ENCODE results near the gene DYNLT3. TPM values are rescaled to one million over a fixed set of nuclear protein-coding genes. Genes with fewer than 3 reads are reported as not detected.

DYNLT3 gene
- polyA plus RNA-seq, 1 experiment, result 28.6 TPM

DNA sequence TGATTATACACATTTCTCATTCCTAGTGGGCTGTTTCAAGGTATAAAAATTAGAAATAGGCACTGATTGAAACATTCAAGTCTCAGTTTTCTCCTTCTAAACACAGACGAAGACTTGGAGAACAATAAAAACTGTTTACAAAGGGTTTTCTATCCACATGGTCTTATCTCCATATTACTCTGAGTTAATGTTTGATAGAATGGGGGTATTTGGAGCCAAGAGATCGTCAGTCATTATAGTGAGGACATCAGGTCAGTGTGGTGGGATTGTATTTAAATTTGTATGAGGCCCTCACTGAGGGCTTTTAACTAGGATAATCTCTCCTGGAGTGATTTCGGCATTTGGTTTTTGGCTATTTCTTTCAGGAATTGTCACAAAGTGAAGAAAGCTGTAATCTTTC lies 16.4 kb upstream of the DYNLT3 start:
- no peaks in the 10 kb centered on the region for H3K27me3 ChIP-seq (ENCODE audit: control insufficient read depth, insufficient read depth, low read length)
- no peaks in the 10 kb centered on the region for H3K9me3 ChIP-seq (ENCODE audit: control insufficient read depth, insufficient read depth, low read length)
- no peak for DNase-seq (ENCODE audit: low read depth, low spot score)
- POLR2A ChIA-PET, result no interaction called here
- CTCF ChIA-PET, result no interaction called here
- TF ChIP-seq, protein P1, sequence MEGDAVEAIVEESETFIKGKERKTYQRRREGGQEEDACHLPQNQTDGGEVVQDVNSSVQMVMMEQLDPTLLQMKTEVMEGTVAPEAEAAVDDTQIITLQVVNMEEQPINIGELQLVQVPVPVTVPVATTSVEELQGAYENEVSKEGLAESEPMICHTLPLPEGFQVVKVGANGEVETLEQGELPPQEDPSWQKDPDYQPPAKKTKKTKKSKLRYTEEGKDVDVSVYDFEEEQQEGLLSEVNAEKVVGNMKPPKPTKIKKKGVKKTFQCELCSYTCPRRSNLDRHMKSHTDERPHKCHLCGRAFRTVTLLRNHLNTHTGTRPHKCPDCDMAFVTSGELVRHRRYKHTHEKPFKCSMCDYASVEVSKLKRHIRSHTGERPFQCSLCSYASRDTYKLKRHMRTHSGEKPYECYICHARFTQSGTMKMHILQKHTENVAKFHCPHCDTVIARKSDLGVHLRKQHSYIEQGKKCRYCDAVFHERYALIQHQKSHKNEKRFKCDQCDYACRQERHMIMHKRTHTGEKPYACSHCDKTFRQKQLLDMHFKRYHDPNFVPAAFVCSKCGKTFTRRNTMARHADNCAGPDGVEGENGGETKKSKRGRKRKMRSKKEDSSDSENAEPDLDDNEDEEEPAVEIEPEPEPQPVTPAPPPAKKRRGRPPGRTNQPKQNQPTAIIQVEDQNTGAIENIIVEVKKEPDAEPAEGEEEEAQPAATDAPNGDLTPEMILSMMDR (IDR thresholded peaks at IDR 0.05; ENCODE audit: low read depth, low read length), result no peak
- H3K27ac ChIP-seq (ENCODE audit: low read depth, low read length), result no peak overlapping the region
- H3K4me3 ChIP-seq (ENCODE audit: low read depth, low read length), result no peak overlapping the region

DNA sequence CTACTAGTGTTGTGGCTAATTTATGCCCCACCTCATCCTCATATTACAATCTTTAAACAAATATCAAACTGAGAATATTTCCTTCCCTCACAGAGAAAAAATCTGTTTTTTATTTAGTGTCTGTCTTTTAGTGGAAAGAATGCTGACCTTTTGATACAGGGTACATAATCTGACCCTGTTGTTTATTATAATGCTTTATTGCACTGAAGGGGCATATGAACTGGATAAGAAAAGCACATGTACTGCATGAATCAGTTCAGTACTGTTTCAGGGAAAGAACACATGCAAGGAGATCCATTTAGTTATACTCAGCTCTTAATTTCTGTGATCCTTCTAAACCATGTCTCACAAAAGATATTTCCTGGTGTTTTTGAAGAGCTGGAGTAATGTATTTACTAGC lies 15.5 kb upstream of the DYNLT3 start:
- H3K27ac ChIP-seq (ENCODE audit: low read depth, low read length), result no peak overlapping the region
- H3K4me3 ChIP-seq (ENCODE audit: low read depth, low read length), result no peak overlapping the region
- H3K9me3 ChIP-seq (ENCODE audit: control insufficient read depth, insufficient read depth, low read length), result no peaks in the 10 kb centered on the region
- CTCF ChIA-PET, result no interaction called here
- POLR2A ChIA-PET, result no interaction called here
- TF ChIP-seq, protein P1 (IDR thresholded peaks at IDR 0.05; ENCODE audit: low read depth, low read length), result no peak
- DNase-seq (ENCODE audit: low read depth, low spot score), result no peak
- no peaks in the 10 kb centered on the region for H3K27me3 ChIP-seq (ENCODE audit: control insufficient read depth, insufficient read depth, low read length)

DNA sequence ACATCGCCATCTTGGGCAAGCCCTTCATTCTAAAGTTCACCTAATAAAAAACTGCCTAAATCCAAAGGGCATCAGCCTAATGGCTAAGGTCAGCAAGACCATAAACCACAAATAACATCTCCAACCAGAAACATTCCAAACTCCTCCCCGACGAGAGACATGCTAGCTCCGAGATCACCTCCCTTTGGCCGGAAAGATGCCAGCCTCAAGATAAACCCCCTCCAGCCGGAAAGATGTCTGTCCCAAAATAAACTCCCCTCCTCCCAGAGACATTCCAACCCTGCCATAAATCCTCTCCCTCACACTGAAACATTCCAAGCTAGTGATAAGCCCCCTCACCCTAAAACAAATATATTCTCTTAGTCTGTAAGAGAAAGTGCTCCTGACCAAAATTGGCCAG lies 13.3 kb upstream of the DYNLT3 start:
- Histone ChIP-seq H3K9me3 (ENCODE audit: control insufficient read depth, insufficient read depth, low read length) (no peaks in the 10 kb centered on the region), H3K27me3 (ENCODE audit: control insufficient read depth, insufficient read depth, low read length) (no peaks in the 10 kb centered on the region), H3K27ac (ENCODE audit: low read depth, low read length) (no peak overlapping the region), H3K4me3 (ENCODE audit: low read depth, low read length) (no peak overlapping the region)
- CTCF ChIA-PET, result interaction anchor here (1.2 kb wide), 1 partner anchor 116 kb away, joined by 3 read pairs; no protein-coding TSS in a partner anchor
- POLR2A ChIA-PET, result no interaction called here
- TF ChIP-seq, protein P1 (IDR thresholded peaks at IDR 0.05; ENCODE audit: low read depth, low read length), result no peak
- no peak for DNase-seq (ENCODE audit: low read depth, low spot score)

DNA sequence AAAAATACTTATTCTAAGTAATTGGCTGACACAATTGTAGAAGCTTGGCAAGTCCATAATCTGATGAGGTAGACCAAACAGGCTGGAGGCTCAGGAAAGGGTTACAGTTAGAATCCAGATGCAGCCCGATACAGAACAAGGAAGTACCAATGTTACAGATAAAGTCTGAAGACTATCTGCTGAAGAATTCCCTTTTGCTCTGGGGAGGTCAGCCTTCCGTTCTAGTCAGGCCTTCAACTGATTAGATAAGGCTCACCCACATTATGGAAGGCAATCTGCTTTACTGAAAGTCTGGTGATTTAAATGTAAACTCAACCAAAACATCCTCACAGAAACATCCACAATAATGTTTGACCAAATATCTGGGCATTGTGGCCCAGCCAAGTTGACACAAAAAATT lies 7.4 kb upstream of the DYNLT3 start:
- Histone ChIP-seq H3K4me3 (ENCODE audit: low read depth, low read length) (no peak overlapping the region), H3K9me3 (ENCODE audit: control insufficient read depth, insufficient read depth, low read length) (no peaks in the 10 kb centered on the region), H3K27me3 (ENCODE audit: control insufficient read depth, insufficient read depth, low read length) (no peaks in the 10 kb centered on the region), H3K27ac (ENCODE audit: low read depth, low read length) (no peak overlapping the region)
- TF ChIP-seq, protein P1 (IDR thresholded peaks at IDR 0.05; ENCODE audit: low read depth, low read length), result no peak
- POLR2A ChIA-PET, result no interaction called here
- CTCF ChIA-PET, result no interaction called here
- DNase-seq (ENCODE audit: low read depth, low spot score), result no peak

GRCh38 chrX:37854148-37854547 lies 6.8 kb upstream of the DYNLT3 start:
- Histone ChIP-seq H3K9me3 (ENCODE audit: control insufficient read depth, insufficient read depth, low read length) (no peaks in the 10 kb centered on the region), H3K27ac (ENCODE audit: low read depth, low read length) (no peak overlapping the region), H3K27me3 (ENCODE audit: control insufficient read depth, insufficient read depth, low read length) (no peaks in the 10 kb centered on the region), H3K4me3 (ENCODE audit: low read depth, low read length) (no peak overlapping the region)
- ChIA-PET POLR2A (no interaction called here), CTCF (no interaction called here)
- TF ChIP-seq, protein P1 (IDR thresholded peaks at IDR 0.05; ENCODE audit: low read depth, low read length), result no peak
- DNase-seq (ENCODE audit: low read depth, low spot score), result no peak

Data from AG04450 (cell line).